Suprapubic skin (tissue), 3 donors: ENCODE measurements around the gene EPOP.

ENCODE experiments used
- EP300 ChIP-seq: sonication (generic); formaldehyde crosslinking; IDR thresholded peaks from one replicate; pipeline ENCODE4 v1.6.1; 2017; ENCODE audit warnings: antibody characterized with exemption
- POLR2A ChIP-seq, 2 donors: fragments of 450-650 bp; IDR thresholded peaks; one replicate each; pipeline ENCODE4 v1.6.1; 2017; ENCODE audit warnings: antibody characterized with exemption in 2 of 2, mild to moderate bottlenecking in 2 of 2, moderate library complexity in 2 of 2
- TF ChIP-seq, protein P1 (sequence below), 2 donors: fragments of 200-600 bp in 1 of 2; fragments of 450-650 bp in 1 of 2; sonication (generic) in 1 of 2; IDR thresholded peaks; one replicate each; pipeline ENCODE4 v1.5.1; 2016 to 2019; ENCODE audit warnings: antibody characterized with exemption in 2 of 2, mild to moderate bottlenecking in 1 of 2, moderate library complexity in 1 of 2

DNA sequence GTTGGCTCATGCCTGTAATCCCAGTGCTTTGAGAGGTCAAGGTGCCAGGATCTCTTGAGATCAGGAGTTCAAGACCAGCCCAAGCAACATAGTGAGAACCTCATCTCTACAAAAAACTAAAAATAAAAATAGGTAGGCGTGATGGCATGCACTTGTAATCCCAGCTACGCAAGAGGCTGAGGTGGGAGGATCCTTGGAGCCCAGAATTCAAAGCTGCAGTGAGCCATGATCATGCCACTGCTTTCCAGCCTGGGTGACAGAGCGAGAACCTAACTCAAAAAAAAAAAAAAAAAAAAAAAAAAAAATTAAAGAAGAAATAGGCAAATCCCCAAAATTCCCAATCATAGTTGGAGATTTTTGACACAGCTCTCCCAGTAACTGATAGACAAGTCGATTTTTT lies 36.8 kb downstream of the EPOP start:
- TF ChIP-seq, protein P1, sequence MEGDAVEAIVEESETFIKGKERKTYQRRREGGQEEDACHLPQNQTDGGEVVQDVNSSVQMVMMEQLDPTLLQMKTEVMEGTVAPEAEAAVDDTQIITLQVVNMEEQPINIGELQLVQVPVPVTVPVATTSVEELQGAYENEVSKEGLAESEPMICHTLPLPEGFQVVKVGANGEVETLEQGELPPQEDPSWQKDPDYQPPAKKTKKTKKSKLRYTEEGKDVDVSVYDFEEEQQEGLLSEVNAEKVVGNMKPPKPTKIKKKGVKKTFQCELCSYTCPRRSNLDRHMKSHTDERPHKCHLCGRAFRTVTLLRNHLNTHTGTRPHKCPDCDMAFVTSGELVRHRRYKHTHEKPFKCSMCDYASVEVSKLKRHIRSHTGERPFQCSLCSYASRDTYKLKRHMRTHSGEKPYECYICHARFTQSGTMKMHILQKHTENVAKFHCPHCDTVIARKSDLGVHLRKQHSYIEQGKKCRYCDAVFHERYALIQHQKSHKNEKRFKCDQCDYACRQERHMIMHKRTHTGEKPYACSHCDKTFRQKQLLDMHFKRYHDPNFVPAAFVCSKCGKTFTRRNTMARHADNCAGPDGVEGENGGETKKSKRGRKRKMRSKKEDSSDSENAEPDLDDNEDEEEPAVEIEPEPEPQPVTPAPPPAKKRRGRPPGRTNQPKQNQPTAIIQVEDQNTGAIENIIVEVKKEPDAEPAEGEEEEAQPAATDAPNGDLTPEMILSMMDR (IDR thresholded peaks at IDR 0.05), result no peak
- TF ChIP-seq POLR2A (IDR thresholded peaks at IDR 0.05), result no peak
- no peak for TF ChIP-seq EP300
